Measurements from ENCODE around the gene PATJ.
"Not testable (repeated sequence)": the region's sequence is repeated elsewhere in the genome, so short reads cannot be mapped to it uniquely, and the experiment has no call there.

The PATJ gene

GRCh38 chr1:62109124-62109523 is 366.8 kb downstream of the PATJ start:
- no peak for DNase-seq

GRCh38 chr1:62110198-62110817 is 368.0 kb downstream of the PATJ start:
- DNase-seq, result no peak

- DNase-seq, result no peak
Measured at GRCh38 chr1:62111084-62111483, 368.8 kb downstream of the PATJ start.

GRCh38 chr1:62113507-62113906 is 371.2 kb downstream of the PATJ start:
- no peak for DNase-seq

- no peak for DNase-seq
Measured at GRCh38 chr1:62117018-62117750, 374.9 kb downstream of the PATJ start.

- no peak for DNase-seq
Measured at GRCh38 chr1:62126579-62127290, 384.5 kb downstream of the PATJ start.

- no peak for DNase-seq
Measured at GRCh38 chr1:62128745-62129144, 386.5 kb downstream of the PATJ start.

GRCh38 chr1:62131093-62131725 is 388.9 kb downstream of the PATJ start:
- no peak for DNase-seq

GRCh38 chr1:62138029-62138428 is 395.7 kb downstream of the PATJ start:
- no peak for DNase-seq

GRCh38 chr1:62139410-62139809 is 397.1 kb downstream of the PATJ start:
- no peak for DNase-seq

GRCh38 chr1:62140666-62141065 is 398.4 kb downstream of the PATJ start:
- no peak for DNase-seq

- DNase-seq, result no peak
Measured at GRCh38 chr1:62142496-62142895, 400.2 kb downstream of the PATJ start.

GRCh38 chr1:62144238-62144831 is 402.1 kb downstream of the PATJ start:
- DNase-seq, result no peak

GRCh38 chr1:62159940-62160348 is 417.7 kb downstream of the PATJ start:
- no peak for DNase-seq

GRCh38 chr1:62161711-62162110 is 419.4 kb downstream of the PATJ start:
- DNase-seq, result no peak

GRCh38 chr1:62170380-62170779 is 428.1 kb downstream of the PATJ start:
- not testable (repeated sequence) for DNase-seq

GRCh38 chr1:62175568-62176179 is 433.4 kb downstream of the PATJ start:
- no peak for DNase-seq

- DNase-seq, result no peak
Measured at GRCh38 chr1:62176597-62177312, 434.5 kb downstream of the PATJ start.

- DNase-seq, result no peak
Measured at GRCh38 chr1:62177621-62178020, 435.3 kb downstream of the PATJ start.

- no peak for DNase-seq
Measured at GRCh38 chr1:62178372-62178771, 436.1 kb downstream of the PATJ start.

GRCh38 chr1:62180054-62180453 is 437.8 kb downstream of the PATJ start:
- not testable (repeated sequence) for DNase-seq

- no peak for DNase-seq
Measured at GRCh38 chr1:62180639-62181038, 438.4 kb downstream of the PATJ start.

Data from CD4-positive, alpha-beta T cell treated with Interferon gamma for 1 hour (primary cell).